ENCODE results near the gene HOXA1. TPM values are rescaled to one million over a fixed set of nuclear protein-coding genes. Genes with fewer than 3 reads are reported as not detected.

Gene HOXA1
- total RNA-seq, 6 experiments from 2014 or later, result 0.28 to 0.81 (median 0.45) TPM

DNA sequence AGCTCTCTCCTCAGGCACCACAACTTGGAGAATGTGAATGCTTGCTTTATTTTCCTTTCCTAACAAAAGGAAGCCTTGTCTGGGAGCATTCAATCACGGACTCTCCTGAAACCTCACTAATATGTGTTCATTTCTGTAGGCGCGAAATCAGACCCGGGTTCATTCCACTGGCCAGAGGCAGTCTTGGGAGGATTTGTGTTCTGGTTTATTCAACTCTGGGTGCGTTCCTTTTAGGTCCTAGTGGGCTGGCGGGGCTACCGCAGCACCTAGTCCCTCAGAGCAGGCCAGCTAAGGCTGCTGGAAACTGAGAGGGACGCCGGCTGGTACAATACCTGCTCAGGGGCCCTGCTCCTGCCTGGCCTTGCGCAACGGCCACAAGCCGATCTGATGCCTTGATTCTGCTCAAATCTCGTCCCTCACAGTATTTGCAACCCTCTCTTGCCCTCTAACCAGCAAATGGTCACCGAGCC is 27.2 kb upstream of the HOXA1 start:
- Mint-ChIP-seq H3K4me3 (no peak overlapping the region), H3K27me3 (ENCODE audit: insufficient read depth) (peaks cover 32% of the 10 kb centered on the region), H3K27ac (no peak overlapping the region), H3K4me1 (ENCODE audit: low read depth) (peaks cover 16% of the 10 kb centered on the region), H3K9me3 (no peaks in the 10 kb centered on the region), H3K36me3 (ENCODE audit: low read depth) (no peaks in the 10 kb centered on the region; the same call in 1 of the 2 replicates)
- no peak for DNase-seq
- TF ChIP-seq, protein P1, sequence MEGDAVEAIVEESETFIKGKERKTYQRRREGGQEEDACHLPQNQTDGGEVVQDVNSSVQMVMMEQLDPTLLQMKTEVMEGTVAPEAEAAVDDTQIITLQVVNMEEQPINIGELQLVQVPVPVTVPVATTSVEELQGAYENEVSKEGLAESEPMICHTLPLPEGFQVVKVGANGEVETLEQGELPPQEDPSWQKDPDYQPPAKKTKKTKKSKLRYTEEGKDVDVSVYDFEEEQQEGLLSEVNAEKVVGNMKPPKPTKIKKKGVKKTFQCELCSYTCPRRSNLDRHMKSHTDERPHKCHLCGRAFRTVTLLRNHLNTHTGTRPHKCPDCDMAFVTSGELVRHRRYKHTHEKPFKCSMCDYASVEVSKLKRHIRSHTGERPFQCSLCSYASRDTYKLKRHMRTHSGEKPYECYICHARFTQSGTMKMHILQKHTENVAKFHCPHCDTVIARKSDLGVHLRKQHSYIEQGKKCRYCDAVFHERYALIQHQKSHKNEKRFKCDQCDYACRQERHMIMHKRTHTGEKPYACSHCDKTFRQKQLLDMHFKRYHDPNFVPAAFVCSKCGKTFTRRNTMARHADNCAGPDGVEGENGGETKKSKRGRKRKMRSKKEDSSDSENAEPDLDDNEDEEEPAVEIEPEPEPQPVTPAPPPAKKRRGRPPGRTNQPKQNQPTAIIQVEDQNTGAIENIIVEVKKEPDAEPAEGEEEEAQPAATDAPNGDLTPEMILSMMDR (IDR thresholded peaks at IDR 0.05), result no peak

DNA sequence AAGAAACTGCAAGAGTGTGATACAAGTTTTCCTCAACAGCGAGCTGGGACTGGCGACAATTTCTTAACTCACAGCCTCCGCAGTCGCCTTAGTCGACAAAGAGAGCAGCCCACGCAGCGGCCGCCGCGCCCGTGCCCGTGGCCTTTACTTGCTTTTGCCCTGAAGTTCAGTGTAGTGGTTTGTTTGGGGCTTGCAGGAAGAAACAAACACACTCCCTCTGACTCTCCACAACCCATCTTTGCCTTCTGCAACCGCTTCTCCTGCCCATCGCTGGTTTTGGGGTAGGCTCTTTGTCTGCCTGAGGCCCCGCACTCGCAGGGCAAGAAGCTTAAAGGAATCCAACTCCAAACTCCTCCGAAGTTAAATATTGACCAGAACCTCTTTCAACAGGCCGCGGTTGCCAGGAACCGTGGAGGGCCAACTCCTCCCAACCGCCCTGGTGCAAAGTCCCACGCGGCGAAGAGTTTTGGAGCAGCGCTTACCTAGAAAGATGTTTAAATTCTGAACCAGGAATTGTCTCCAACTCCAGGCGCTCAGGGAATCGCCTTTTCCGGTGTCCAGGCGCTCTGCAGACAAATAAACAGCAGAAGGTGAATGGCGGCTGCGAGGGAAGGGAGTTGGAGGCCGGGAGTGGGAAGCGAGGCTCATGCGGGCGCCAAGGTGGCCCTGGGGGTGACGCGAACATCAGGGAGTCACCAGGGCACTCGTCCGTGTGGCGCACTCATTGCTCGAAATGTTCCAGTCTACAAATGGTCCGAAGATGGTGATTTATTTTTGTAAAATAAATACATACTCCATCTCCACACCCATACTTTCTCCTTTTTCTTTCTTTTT is 26.5 kb upstream of the HOXA1 start:
- TF ChIP-seq, protein P1 (IDR thresholded peaks at IDR 0.05), result no peak
- Mint-ChIP-seq H3K27ac (no peak overlapping the region), H3K4me3 (no peak overlapping the region), H3K9me3 (no peaks in the 10 kb centered on the region), H3K27me3 (ENCODE audit: insufficient read depth) (peaks cover 26% of the 10 kb centered on the region), H3K36me3 (ENCODE audit: low read depth) (no peaks in the 10 kb centered on the region; the same call in 1 of the 2 replicates), H3K4me1 (ENCODE audit: low read depth) (peaks cover 16% of the 10 kb centered on the region)
- no peak for DNase-seq

DNA sequence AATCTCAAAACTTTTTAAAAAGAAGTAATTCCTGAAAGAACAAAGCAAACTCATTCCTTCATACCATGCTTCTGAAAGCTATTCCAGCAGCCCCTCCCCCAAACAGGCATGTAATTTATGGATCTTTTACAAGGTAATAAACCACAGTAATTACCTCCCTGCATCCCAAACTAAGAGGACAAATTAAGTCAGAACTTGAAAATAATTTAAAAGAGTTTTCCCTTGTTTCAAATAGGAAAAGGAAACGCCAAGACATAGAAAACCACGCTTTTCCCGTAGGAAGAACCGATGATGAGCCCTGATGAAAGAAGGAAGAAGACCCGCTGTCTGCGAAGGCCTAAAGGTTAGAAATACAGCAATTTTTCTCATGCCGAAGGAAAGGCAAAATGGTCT is 25.9 kb upstream of the HOXA1 start:
- Mint-ChIP-seq H3K4me3 (no peak overlapping the region), H3K4me1 (ENCODE audit: low read depth) (peaks cover 16% of the 10 kb centered on the region), H3K9me3 (no peaks in the 10 kb centered on the region), H3K27ac (no peak overlapping the region), H3K27me3 (ENCODE audit: insufficient read depth) (peaks cover 25% of the 10 kb centered on the region), H3K36me3 (ENCODE audit: low read depth) (no peaks in the 10 kb centered on the region; the same call in 1 of the 2 replicates)
- TF ChIP-seq, protein P1 (IDR thresholded peaks at IDR 0.05), result no peak
- no peak for DNase-seq

DNA sequence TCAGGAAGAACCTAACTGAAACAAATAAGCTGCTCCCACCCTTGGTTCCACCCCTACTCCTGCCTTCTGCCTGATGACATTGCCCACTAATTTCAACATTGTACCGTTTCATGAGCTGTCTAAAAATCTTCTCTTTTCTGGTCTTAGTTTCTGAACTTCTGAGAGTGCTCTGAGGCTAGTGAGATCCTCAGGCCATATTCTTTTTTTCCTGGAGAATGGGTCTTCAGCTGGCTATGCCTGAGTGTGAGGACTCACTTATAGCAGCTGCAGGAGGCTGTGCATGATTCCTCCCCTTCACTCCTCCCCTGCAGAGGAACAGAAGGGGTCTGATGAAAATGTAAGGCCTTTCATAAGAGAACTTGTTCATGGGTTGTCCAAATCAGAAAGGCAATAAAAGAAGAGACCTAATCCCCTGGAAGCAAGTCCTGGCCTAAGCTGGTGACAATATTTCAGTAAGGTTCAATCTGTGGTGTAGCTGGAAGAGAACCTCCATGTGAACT is 23.7 kb upstream of the HOXA1 start:
- TF ChIP-seq, protein P1 (IDR thresholded peaks at IDR 0.05), result no peak
- no peaks in the 10 kb centered on the region; the same call in 1 of the 2 replicates for H3K36me3 Mint-ChIP-seq (ENCODE audit: low read depth)

DNA sequence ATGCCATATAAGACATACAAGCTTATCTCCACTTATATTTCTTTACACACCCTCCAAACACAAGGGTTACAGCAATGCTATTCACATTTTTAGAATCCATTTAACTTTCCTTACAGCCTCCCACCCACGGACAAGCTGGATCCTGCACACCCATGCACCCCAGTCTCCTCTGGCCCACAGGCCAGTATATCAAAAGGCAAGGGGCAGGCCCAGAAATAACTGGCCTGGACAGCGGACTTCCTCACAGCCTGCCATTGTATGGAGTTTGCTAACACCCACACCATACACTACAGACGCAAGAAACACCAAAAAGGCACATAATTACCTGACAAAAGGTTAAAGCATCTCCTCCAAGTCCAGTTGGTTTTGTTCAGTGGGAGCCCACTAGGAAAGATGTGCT is 22.8 kb upstream of the HOXA1 start:
- Mint-ChIP-seq H3K4me1 (ENCODE audit: low read depth) (peaks cover 16% of the 10 kb centered on the region), H3K36me3 (ENCODE audit: low read depth) (no peaks in the 10 kb centered on the region; the same call in 1 of the 2 replicates), H3K27ac (no peak overlapping the region), H3K4me3 (no peak overlapping the region), H3K27me3 (ENCODE audit: insufficient read depth) (peaks cover 27% of the 10 kb centered on the region), H3K9me3 (no peaks in the 10 kb centered on the region)
- DNase-seq, result no peak
- TF ChIP-seq, protein P1 (IDR thresholded peaks at IDR 0.05), result no peak

More for the DNA sequence above, 23.7 kb upstream of the HOXA1 start:
- DNase-seq, result no peak
- no peak overlapping the region for H3K27ac Mint-ChIP-seq
- peaks cover 21% of the 10 kb centered on the region for H3K4me1 Mint-ChIP-seq (ENCODE audit: low read depth)
- H3K27me3 Mint-ChIP-seq (ENCODE audit: insufficient read depth), result peaks cover 30% of the 10 kb centered on the region
- no peak overlapping the region for H3K4me3 Mint-ChIP-seq
- no peaks in the 10 kb centered on the region for H3K9me3 Mint-ChIP-seq
